MV-4-11 (cell line): Measurements from ENCODE around the gene RPS27.
"Not testable (repeated sequence)": the region's sequence is repeated elsewhere in the genome, so short reads cannot be mapped to it uniquely, and the experiment has no call there.

Experiments used
- DNase-seq: peaks from one replicate; lab custom pipeline; 2025; lab: John Stamatoyannopoulos, UW

Gene RPS27

GRCh38 chr1:153961421-153961820, 29.1 kb upstream of the RPS27 start:
- DNase-seq = no peak

GRCh38 chr1:153962088-153963029, 28.2 kb upstream of the RPS27 start:
- peak; percentile 46 for DNase-seq

- peak; percentile 93 for DNase-seq
Measured at GRCh38 chr1:153963030-153963849, 27.3 kb upstream of the RPS27 start, which contains the start of gene SLC39A1. Gene SLC39A1 (minus strand): TSS chr1:153963537. CDS start chr1:153962715, 822 bp downstream.

GRCh38 chr1:153963850-153964331, 26.7 kb upstream of the RPS27 start:
- DNase-seq = no peak

GRCh38 chr1:153967107-153967999, 23.2 kb upstream of the RPS27 start, which contains the start of gene CREB3L4:
Gene CREB3L4 (plus strand): TSS chr1:153967902. CDS start chr1:153968526, 624 bp downstream.
- DNase-seq = peak; percentile 98

- DNase-seq = no peak
Measured at GRCh38 chr1:153968000-153968363, 22.6 kb upstream of the RPS27 start.

- no peak for DNase-seq
Measured at GRCh38 chr1:153968408-153968807, 22.2 kb upstream of the RPS27 start.

- no peak for DNase-seq
Measured at GRCh38 chr1:153968972-153969371, 21.6 kb upstream of the RPS27 start.

- DNase-seq = no peak
Measured at GRCh38 chr1:153970346-153970745, 20.2 kb upstream of the RPS27 start.

- DNase-seq = no peak
Measured at GRCh38 chr1:153973071-153973470, 17.5 kb upstream of the RPS27 start.

- no peak for DNase-seq
Measured at GRCh38 chr1:153973525-153973924, 17.0 kb upstream of the RPS27 start.

GRCh38 chr1:153976819-153977249, 13.7 kb upstream of the RPS27 start:
- no peak for DNase-seq

GRCh38 chr1:153977250-153978240, 13.0 kb upstream of the RPS27 start, which contains the start of gene JTB:
Gene JTB (minus strand): TSS chr1:153977674. CDS start chr1:153977252, 422 bp downstream.
- peak; percentile 71 for DNase-seq

GRCh38 chr1:153978274-153978909, 12.2 kb upstream of the RPS27 start:
- no peak for DNase-seq

GRCh38 chr1:153979091-153979490, 11.5 kb upstream of the RPS27 start:
- DNase-seq = not testable (repeated sequence)

GRCh38 chr1:153981735-153982134, 8.8 kb upstream of the RPS27 start:
- not testable (repeated sequence) for DNase-seq

- DNase-seq = no peak
Measured at GRCh38 chr1:153984123-153984894, 6.3 kb upstream of the RPS27 start.

- DNase-seq = peak; percentile 56
Measured at GRCh38 chr1:153985341-153985912, 5.1 kb upstream of the RPS27 start.
